WTC11 (cell line): ENCODE results near the gene BUD31. TPM values are rescaled to one million over a fixed set of nuclear protein-coding genes. Genes with fewer than 3 reads are reported as not detected.

Experiments
- ATAC-seq: fragments of 200-7000 bp; cut with Tn5 transposase; 2 replicates; pipeline ENCODE4 v1.10.0; 2021; ENCODE audit warnings: mild to moderate bottlenecking, moderate library complexity
- CTCF ChIA-PET: fragments of 300-600 bp; sonication (Branson Sonifier 250); formaldehyde crosslinking; loops from one replicate; lab custom pipeline; 2021; ENCODE audit warnings: antibody characterized with exemption; lab: Charles Lee
- POLR2A ChIA-PET: fragments of 350-600 bp; sonication (Branson Sonifier 250); formaldehyde crosslinking; loops from one replicate; lab custom pipeline; 2021; ENCODE audit warnings: antibody characterized with exemption; lab: Charles Lee
- DNase-seq: peaks from one replicate; pipeline ENCODE4 v3.0.0; 2021; ENCODE audit warnings: low spot score
- H3K27ac Mint-ChIP-seq: 2 replicates; pipeline ENCODE4 v1.8.0; 2021; ENCODE audit warnings: mixed read lengths
- H3K27me3 Mint-ChIP-seq: 2 replicates; pipeline ENCODE4 v1.8.0; 2021; ENCODE audit warnings: low read depth, mild to moderate bottlenecking, moderate library complexity, mixed read lengths
- H3K36me3 Mint-ChIP-seq: 2 replicates; pipeline ENCODE4 v1.8.0; 2021; ENCODE audit warnings: mixed read lengths
- H3K4me1 Mint-ChIP-seq: 2 replicates; pipeline ENCODE4 v1.8.0; 2022; ENCODE audit warnings: mixed read lengths
- H3K4me3 Mint-ChIP-seq: 2 replicates; pipeline ENCODE4 v1.8.0; 2021; ENCODE audit warnings: mild to moderate bottlenecking, moderate library complexity, mixed read lengths
- H3K9me3 Mint-ChIP-seq: 2 replicates; pipeline ENCODE4 v1.8.0; 2021; ENCODE audit warnings: mixed read lengths
- ATF1 ChIP-seq: sonication (generic); formaldehyde crosslinking; IDR thresholded peaks from 2 replicates; pipeline ENCODE4 v1.8.1; 2023; ENCODE audit warnings: mild to moderate bottlenecking, moderate library complexity, missing genetic modification reagents
- ELF4 ChIP-seq: sonication (generic); formaldehyde crosslinking; IDR thresholded peaks from 2 replicates; pipeline ENCODE4 v1.8.1; 2022; ENCODE audit warnings: low read depth, mild to moderate bottlenecking, moderate library complexity, missing genetic modification reagents
- ERG ChIP-seq: fragments of 250-450 bp; sonication (Bioruptor Pico); IDR thresholded peaks from 2 replicates; pipeline ENCODE4 v1.8.0; 2021; ENCODE audit warnings: mild to moderate bottlenecking
- ESRRA ChIP-seq: sonication (generic); formaldehyde crosslinking; IDR thresholded peaks from 2 replicates; pipeline ENCODE4 v1.8.1; 2022; ENCODE audit warnings: mild to moderate bottlenecking, missing genetic modification reagents, borderline replicate concordance
- FOXJ3 ChIP-seq: sonication (generic); formaldehyde crosslinking; IDR thresholded peaks from 2 replicates; pipeline ENCODE4 v1.9.0; 2021; ENCODE audit warnings: missing genetic modification reagents, mild to moderate bottlenecking, borderline replicate concordance
- HMGXB4 ChIP-seq: sonication (generic); formaldehyde crosslinking; IDR thresholded peaks from 2 replicates; pipeline ENCODE4 v1.8.1; 2023; ENCODE audit warnings: mild to moderate bottlenecking, moderate library complexity, missing genetic modification reagents
- KAT7 ChIP-seq: sonication (generic); formaldehyde crosslinking; IDR thresholded peaks from 2 replicates; pipeline ENCODE4 v1.8.1; 2023; ENCODE audit warnings: missing genetic modification reagents, mild to moderate bottlenecking, borderline replicate concordance
- MAX ChIP-seq: sonication (generic); formaldehyde crosslinking; IDR thresholded peaks from 2 replicates; pipeline ENCODE4 v1.8.0; 2022; ENCODE audit warnings: mild to moderate bottlenecking, missing genetic modification reagents
- OVOL2 ChIP-seq: fragments of 250-450 bp; sonication (Bioruptor Pico); IDR thresholded peaks from 2 replicates; pipeline ENCODE4 v1.9.0; 2021; ENCODE audit warnings: mild to moderate bottlenecking, borderline replicate concordance
- total RNA-seq: library from RNA; stranded (reverse); gene quantifications from 3 replicates; pipeline ENCODE4 v1.2.3, GENCODE V29; 2021
- TF ChIP-seq, protein P1 (sequence below): sonication (generic); formaldehyde crosslinking; conservative IDR thresholded peaks from 2 replicates; pipeline ENCODE4 v1.8.1; 2022; ENCODE audit warnings: mild to moderate bottlenecking, missing genetic modification reagents
- TF ChIP-seq, protein P2 (sequence below): fragments of 250-450 bp; sonication (Bioruptor Pico); IDR thresholded peaks from 2 replicates; pipeline ENCODE4 v2.1.2; 2022; ENCODE audit warnings: mild to moderate bottlenecking, moderate library complexity
- TF ChIP-seq, protein P3 (sequence below): sonication (generic); formaldehyde crosslinking; IDR thresholded peaks from 2 replicates; pipeline ENCODE4 v1.8.0; 2022; ENCODE audit warnings: missing genetic modification reagents
- TF ChIP-seq, protein P4 (sequence below): sonication (generic); formaldehyde crosslinking; IDR thresholded peaks from 2 replicates; pipeline ENCODE4 v1.8.1; 2022; ENCODE audit warnings: low read depth, missing genetic modification reagents, borderline replicate concordance
- TF ChIP-seq, protein P5 (sequence below): sonication (generic); formaldehyde crosslinking; IDR thresholded peaks from 2 replicates; pipeline ENCODE4 v1.8.1; 2023; ENCODE audit warnings: mild to moderate bottlenecking, missing genetic modification reagents, moderate library complexity

The BUD31 gene
- total RNA-seq, 1 experiment from 2014 or later: 98.7 TPM

- peak; percentile 93 for TF ChIP-seq HMGXB4 (CRISPR knock-in tag)
- TF ChIP-seq ERG (CRISPR knock-in tag): no peak
- TF ChIP-seq, protein P1, sequence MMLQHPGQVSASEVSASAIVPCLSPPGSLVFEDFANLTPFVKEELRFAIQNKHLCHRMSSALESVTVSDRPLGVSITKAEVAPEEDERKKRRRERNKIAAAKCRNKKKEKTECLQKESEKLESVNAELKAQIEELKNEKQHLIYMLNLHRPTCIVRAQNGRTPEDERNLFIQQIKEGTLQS: no peak
- TF ChIP-seq, protein P2, sequence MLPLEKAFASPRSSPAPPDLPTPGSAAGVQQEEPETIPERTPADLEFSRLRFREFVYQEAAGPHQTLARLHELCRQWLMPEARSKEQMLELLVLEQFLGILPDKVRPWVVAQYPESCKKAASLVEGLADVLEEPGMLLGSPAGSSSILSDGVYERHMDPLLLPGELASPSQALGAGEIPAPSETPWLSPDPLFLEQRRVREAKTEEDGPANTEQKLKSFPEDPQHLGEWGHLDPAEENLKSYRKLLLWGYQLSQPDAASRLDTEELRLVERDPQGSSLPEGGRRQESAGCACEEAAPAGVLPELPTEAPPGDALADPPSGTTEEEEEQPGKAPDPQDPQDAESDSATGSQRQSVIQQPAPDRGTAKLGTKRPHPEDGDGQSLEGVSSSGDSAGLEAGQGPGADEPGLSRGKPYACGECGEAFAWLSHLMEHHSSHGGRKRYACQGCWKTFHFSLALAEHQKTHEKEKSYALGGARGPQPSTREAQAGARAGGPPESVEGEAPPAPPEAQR (CRISPR knock-in tag): no peak
- no peak for TF ChIP-seq ATF1 (CRISPR knock-in tag)
- peak; percentile 82 for TF ChIP-seq MAX (CRISPR knock-in tag)
- no peak for TF ChIP-seq ESRRA (CRISPR knock-in tag)
- TF ChIP-seq KAT7: no peak
- TF ChIP-seq, protein P3, sequence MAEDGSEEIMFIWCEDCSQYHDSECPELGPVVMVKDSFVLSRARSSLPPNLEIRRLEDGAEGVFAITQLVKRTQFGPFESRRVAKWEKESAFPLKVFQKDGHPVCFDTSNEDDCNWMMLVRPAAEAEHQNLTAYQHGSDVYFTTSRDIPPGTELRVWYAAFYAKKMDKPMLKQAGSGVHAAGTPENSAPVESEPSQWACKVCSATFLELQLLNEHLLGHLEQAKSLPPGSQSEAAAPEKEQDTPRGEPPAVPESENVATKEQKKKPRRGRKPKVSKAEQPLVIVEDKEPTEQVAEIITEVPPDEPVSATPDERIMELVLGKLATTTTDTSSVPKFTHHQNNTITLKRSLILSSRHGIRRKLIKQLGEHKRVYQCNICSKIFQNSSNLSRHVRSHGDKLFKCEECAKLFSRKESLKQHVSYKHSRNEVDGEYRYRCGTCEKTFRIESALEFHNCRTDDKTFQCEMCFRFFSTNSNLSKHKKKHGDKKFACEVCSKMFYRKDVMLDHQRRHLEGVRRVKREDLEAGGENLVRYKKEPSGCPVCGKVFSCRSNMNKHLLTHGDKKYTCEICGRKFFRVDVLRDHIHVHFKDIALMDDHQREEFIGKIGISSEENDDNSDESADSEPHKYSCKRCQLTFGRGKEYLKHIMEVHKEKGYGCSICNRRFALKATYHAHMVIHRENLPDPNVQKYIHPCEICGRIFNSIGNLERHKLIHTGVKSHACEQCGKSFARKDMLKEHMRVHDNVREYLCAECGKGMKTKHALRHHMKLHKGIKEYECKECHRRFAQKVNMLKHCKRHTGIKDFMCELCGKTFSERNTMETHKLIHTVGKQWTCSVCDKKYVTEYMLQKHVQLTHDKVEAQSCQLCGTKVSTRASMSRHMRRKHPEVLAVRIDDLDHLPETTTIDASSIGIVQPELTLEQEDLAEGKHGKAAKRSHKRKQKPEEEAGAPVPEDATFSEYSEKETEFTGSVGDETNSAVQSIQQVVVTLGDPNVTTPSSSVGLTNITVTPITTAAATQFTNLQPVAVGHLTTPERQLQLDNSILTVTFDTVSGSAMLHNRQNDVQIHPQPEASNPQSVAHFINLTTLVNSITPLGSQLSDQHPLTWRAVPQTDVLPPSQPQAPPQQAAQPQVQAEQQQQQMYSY: 0 out of 2 replicates have a peak, but pooled peaks have one; percentile 21
- TF ChIP-seq ELF4 (CRISPR knock-in tag): no peak
These were observed 30.1 kb downstream of the BUD31 start, which contains the start of the genes CPSF4 and PTCD1 (continued) for GRCh38 chr7:99438573-99439480.

GRCh38 chr7:99440195-99440594, 31.4 kb downstream of the BUD31 start:
- no peak for DNase-seq

More at GRCh38 chr7:99440195-99440594, 31.4 kb downstream of the BUD31 start:
- TF ChIP-seq, protein P4, sequence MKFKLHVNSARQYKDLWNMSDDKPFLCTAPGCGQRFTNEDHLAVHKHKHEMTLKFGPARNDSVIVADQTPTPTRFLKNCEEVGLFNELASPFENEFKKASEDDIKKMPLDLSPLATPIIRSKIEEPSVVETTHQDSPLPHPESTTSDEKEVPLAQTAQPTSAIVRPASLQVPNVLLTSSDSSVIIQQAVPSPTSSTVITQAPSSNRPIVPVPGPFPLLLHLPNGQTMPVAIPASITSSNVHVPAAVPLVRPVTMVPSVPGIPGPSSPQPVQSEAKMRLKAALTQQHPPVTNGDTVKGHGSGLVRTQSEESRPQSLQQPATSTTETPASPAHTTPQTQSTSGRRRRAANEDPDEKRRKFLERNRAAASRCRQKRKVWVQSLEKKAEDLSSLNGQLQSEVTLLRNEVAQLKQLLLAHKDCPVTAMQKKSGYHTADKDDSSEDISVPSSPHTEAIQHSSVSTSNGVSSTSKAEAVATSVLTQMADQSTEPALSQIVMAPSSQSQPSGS (CRISPR knock-in tag): no peak
- TF ChIP-seq, protein P5, sequence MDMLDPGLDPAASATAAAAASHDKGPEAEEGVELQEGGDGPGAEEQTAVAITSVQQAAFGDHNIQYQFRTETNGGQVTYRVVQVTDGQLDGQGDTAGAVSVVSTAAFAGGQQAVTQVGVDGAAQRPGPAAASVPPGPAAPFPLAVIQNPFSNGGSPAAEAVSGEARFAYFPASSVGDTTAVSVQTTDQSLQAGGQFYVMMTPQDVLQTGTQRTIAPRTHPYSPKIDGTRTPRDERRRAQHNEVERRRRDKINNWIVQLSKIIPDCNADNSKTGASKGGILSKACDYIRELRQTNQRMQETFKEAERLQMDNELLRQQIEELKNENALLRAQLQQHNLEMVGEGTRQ (CRISPR knock-in tag): 0 out of 2 replicates have a peak, but pooled peaks have one; percentile 11
- TF ChIP-seq OVOL2 (CRISPR knock-in tag) (no peak), FOXJ3 (CRISPR knock-in tag) (no peak)
- H3K4me1 Mint-ChIP-seq: peaks cover 23% of the 10 kb centered on the region
- POLR2A ChIA-PET: no interaction called here
- no peaks in the 10 kb centered on the region for H3K27me3 Mint-ChIP-seq
- ATAC-seq: no peak
- H3K4me3 Mint-ChIP-seq: peak overlapping the region; percentile 97
- H3K36me3 Mint-ChIP-seq: peaks cover 26% of the 10 kb centered on the region
- H3K27ac Mint-ChIP-seq: peak overlapping the region; percentile 65
- CTCF ChIA-PET: no interaction called here
- H3K9me3 Mint-ChIP-seq: no peaks in the 10 kb centered on the region
